K562 (cell line): ENCODE measurements around the gene FAM110D. TPM values are rescaled to one million over a fixed set of nuclear protein-coding genes. Genes with fewer than 3 reads are reported as not detected.

ENCODE experiments used
- BRD9 ChIP-seq: fragments of 450-650 bp; IDR thresholded peaks from 2 replicates; pipeline ENCODE4 v1.6.1; 2018; ENCODE audit warnings: low read depth; ENCODE audit not compliant: partially characterized antibody
- FOXJ3 ChIP-seq: sonication (generic); formaldehyde crosslinking; IDR thresholded peaks from 2 replicates; pipeline ENCODE4 v1.4.0; 2020; ENCODE audit warnings: mild to moderate bottlenecking, missing genetic modification reagents
- MEIS2 ChIP-seq: fragments of 450-650 bp; IDR thresholded peaks from 2 replicates; pipeline ENCODE4 v1.6.1; 2014; ENCODE audit warnings: mild to moderate bottlenecking; ENCODE audit not compliant: partially characterized antibody
- NCOA1 ChIP-seq: fragments of 450-650 bp; IDR thresholded peaks from 2 replicates; pipeline ENCODE4 v1.6.1; 2016; ENCODE audit warnings: low read depth
- NUFIP1 ChIP-seq: fragments of 450-650 bp; IDR thresholded peaks from 2 replicates; pipeline ENCODE4 v1.6.1; 2018; ENCODE audit not compliant: partially characterized antibody
- ZNF24 ChIP-seq: fragments of 450-650 bp; IDR thresholded peaks from 2 replicates; pipeline ENCODE4 v1.6.1; 2016
- polyA plus RNA-seq, 8 experiments: library from polyadenylated mRNA; depleted of rRNA in 4 of 8; stranded (reverse) in 5 of 8; unstranded in 3 of 8; fragments of >200 nt; fragmentation: Nextera tagmentation in 2 of 8; fragmentation: Illumina TruSeq in 1 of 8; extraction: Ambion mirVana in 2 of 8; extraction: Trizol in 1 of 8; gene quantifications; 2 replicates each; pipeline versions ENCODE4 v1.2.1 to v1.2.3, GENCODE V29; 2011 to 2014; ENCODE audit warnings: inconsistent platforms in 1 of 8, missing spikeins in 1 of 8
- total RNA-seq, 7 experiments: library from RNA; depleted of rRNA in 6 of 7; stranded (reverse); fragments of >200 nt in 6 of 7; fragmentation: Illumina TruSeq in 2 of 7; extraction: Trizol in 2 of 7; gene quantifications; 2 replicates each; pipeline versions ENCODE4 v1.2.1 to v1.2.3, GENCODE V29; 2011 to 2021; ENCODE audit warnings: low replicate concordance in 1 of 7
- TF ChIP-seq, protein P1 (sequence below), 2 experiments: fragments of 450-650 bp in 1 of 2; sonication (generic) in 1 of 2; formaldehyde crosslinking in 1 of 2; IDR thresholded peaks; 2 replicates each; pipeline versions ENCODE4 v1.7.1 to v1.9.0; 2016 to 2022; ENCODE audit warnings: inconsistent platforms in 1 of 2, mild to moderate bottlenecking in 1 of 2, missing genetic modification reagents in 1 of 2
- TF ChIP-seq, protein P2 (sequence below): IDR thresholded peaks from 2 replicates; pipeline ENCODE4 v1.6.1; 2011; ENCODE audit not compliant: insufficient read length; ENCODE audit errors: extremely low read depth
- TF ChIP-seq, protein P3 (sequence below): fragments of 250-450 bp; sonication (Bioruptor Pico); IDR thresholded peaks from 2 replicates; pipeline ENCODE4 v1.9.0; 2021; ENCODE audit warnings: mild to moderate bottlenecking, inconsistent platforms
- TF ChIP-seq, protein P4 (sequence below): sonication (generic); formaldehyde crosslinking; IDR thresholded peaks from 2 replicates; pipeline ENCODE4 v1.8.1; 2023; ENCODE audit warnings: mild to moderate bottlenecking, missing genetic modification reagents
- TF ChIP-seq, protein P5 (sequence below): fragments of 250-450 bp; sonication (Bioruptor Pico); IDR thresholded peaks from 2 replicates; pipeline ENCODE4 v1.9.0; 2021; ENCODE audit warnings: mild to moderate bottlenecking

FAM110D gene
- total and polyA plus RNA-seq, 9 of the 15 experiments (the other 6 are each of a cell fraction or from before 2014, with no cell fraction given): 0.04 to 1.1 (median 0.33) TPM

DNA sequence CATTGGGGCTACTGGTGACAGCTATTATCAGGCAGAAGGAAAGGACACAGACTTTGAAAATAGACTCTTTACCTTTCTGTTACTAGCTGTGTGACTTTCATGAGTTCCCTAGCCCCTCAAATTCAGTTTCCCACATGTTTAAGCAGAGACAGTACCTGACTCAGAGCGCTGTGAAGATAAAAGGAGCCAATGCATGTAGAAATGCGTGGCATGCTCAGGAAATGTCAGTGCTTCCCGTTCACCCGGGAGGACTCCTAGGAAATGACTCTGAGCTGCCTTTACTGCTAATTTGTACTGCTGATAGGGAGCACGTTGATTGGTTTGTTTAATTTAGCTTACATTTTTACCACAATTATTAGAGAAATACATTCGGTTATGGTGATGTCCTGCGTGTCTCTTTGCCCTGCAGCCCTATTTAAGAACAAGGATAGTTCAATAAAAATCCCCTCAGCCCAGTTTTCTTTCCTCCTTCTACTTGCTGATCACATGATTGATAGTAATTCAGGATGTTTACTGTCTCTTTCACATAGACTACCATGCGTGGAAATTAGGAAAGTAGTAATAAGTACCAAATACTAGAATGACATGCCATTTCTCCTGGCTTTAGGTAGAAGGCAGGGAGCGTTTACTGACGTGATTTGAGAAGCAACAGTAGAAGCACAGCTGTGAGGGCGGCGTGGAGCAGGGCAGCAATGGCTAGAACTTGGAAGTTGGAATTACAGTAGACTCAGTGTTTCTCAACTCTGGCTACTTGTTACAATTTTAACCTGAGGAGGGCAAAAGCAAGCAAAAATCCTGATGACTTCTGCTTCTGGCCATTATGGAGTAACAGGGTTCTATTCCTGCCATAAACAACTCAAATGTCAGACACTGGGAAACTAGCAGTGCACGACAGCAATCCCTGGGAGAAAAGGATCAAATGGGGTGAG, 31.4 kb upstream of the FAM110D start (continued):
- TF ChIP-seq, protein P1, sequence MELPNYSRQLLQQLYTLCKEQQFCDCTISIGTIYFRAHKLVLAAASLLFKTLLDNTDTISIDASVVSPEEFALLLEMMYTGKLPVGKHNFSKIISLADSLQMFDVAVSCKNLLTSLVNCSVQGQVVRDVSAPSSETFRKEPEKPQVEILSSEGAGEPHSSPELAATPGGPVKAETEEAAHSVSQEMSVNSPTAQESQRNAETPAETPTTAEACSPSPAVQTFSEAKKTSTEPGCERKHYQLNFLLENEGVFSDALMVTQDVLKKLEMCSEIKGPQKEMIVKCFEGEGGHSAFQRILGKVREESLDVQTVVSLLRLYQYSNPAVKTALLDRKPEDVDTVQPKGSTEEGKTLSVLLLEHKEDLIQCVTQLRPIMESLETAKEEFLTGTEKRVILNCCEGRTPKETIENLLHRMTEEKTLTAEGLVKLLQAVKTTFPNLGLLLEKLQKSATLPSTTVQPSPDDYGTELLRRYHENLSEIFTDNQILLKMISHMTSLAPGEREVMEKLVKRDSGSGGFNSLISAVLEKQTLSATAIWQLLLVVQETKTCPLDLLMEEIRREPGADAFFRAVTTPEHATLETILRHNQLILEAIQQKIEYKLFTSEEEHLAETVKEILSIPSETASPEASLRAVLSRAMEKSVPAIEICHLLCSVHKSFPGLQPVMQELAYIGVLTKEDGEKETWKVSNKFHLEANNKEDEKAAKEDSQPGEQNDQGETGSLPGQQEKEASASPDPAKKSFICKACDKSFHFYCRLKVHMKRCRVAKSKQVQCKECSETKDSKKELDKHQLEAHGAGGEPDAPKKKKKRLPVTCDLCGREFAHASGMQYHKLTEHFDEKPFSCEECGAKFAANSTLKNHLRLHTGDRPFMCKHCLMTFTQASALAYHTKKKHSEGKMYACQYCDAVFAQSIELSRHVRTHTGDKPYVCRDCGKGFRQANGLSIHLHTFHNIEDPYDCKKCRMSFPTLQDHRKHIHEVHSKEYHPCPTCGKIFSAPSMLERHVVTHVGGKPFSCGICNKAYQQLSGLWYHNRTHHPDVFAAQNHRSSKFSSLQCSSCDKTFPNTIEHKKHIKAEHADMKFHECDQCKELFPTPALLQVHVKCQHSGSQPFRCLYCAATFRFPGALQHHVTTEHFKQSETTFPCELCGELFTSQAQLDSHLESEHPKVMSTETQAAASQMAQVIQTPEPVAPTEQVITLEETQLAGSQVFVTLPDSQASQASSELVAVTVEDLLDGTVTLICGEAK (IDR thresholded peaks at IDR 0.05): no peak
- TF ChIP-seq, protein P1 (CRISPR knock-in tag; IDR thresholded peaks at IDR 0.05): no peak
- TF ChIP-seq MEIS2: peak; percentile 41
- TF ChIP-seq, protein P2, sequence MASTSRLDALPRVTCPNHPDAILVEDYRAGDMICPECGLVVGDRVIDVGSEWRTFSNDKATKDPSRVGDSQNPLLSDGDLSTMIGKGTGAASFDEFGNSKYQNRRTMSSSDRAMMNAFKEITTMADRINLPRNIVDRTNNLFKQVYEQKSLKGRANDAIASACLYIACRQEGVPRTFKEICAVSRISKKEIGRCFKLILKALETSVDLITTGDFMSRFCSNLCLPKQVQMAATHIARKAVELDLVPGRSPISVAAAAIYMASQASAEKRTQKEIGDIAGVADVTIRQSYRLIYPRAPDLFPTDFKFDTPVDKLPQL: no peak
- TF ChIP-seq, protein P3, sequence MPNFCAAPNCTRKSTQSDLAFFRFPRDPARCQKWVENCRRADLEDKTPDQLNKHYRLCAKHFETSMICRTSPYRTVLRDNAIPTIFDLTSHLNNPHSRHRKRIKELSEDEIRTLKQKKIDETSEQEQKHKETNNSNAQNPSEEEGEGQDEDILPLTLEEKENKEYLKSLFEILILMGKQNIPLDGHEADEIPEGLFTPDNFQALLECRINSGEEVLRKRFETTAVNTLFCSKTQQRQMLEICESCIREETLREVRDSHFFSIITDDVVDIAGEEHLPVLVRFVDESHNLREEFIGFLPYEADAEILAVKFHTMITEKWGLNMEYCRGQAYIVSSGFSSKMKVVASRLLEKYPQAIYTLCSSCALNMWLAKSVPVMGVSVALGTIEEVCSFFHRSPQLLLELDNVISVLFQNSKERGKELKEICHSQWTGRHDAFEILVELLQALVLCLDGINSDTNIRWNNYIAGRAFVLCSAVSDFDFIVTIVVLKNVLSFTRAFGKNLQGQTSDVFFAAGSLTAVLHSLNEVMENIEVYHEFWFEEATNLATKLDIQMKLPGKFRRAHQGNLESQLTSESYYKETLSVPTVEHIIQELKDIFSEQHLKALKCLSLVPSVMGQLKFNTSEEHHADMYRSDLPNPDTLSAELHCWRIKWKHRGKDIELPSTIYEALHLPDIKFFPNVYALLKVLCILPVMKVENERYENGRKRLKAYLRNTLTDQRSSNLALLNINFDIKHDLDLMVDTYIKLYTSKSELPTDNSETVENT: no peak
- TF ChIP-seq, protein P4, sequence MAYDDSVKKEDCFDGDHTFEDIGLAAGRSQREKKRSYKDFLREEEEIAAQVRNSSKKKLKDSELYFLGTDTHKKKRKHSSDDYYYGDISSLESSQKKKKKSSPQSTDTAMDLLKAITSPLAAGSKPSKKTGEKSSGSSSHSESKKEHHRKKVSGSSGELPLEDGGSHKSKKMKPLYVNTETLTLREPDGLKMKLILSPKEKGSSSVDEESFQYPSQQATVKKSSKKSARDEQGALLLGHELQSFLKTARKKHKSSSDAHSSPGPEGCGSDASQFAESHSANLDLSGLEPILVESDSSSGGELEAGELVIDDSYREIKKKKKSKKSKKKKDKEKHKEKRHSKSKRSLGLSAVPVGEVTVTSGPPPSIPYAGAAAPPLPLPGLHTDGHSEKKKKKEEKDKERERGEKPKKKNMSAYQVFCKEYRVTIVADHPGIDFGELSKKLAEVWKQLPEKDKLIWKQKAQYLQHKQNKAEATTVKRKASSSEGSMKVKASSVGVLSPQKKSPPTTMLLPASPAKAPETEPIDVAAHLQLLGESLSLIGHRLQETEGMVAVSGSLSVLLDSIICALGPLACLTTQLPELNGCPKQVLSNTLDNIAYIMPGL (CRISPR knock-in tag): no peak
- TF ChIP-seq ZNF24: peak; percentile 54; the same call in 1 of the 2 replicates
- TF ChIP-seq, protein P5, sequence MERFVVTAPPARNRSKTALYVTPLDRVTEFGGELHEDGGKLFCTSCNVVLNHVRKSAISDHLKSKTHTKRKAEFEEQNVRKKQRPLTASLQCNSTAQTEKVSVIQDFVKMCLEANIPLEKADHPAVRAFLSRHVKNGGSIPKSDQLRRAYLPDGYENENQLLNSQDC (CRISPR knock-in tag): peak; percentile 70; the same call in 1 of the 2 replicates
- no peak for TF ChIP-seq NUFIP1
- TF ChIP-seq BRD9: peak; percentile 36
- TF ChIP-seq NCOA1: no peak
- TF ChIP-seq FOXJ3 (CRISPR knock-in tag): no peak
